Osteoblast (primary cell): ENCODE measurements around the gene MSMP. TPM values are rescaled to one million over a fixed set of nuclear protein-coding genes. Genes with fewer than 3 reads are reported as not detected.

Experiments used
- DNase-seq: peaks from one replicate; pipeline ENCODE4 v3.0.0; 2011; ENCODE audit warnings: low spot score, mixed read lengths; ENCODE audit not compliant: insufficient read length; ENCODE audit errors: missing footprints
- H2AFZ ChIP-seq: 2 replicates; pipeline ENCODE4 v1.6.0; 2011; ENCODE audit warnings: mild to moderate bottlenecking, low read length
- H3K27ac ChIP-seq: 2 replicates; pipeline ENCODE4 v1.5.1; 2011; ENCODE audit warnings: mild to moderate bottlenecking, low read depth, low read length, moderate library complexity
- H3K27me3 ChIP-seq: 2 replicates; pipeline ENCODE4 v1.6.0; 2012; ENCODE audit warnings: mild to moderate bottlenecking, control low read depth, inconsistent platforms, low read length, moderate library complexity; ENCODE audit not compliant: insufficient read depth
- H3K36me3 ChIP-seq: 2 replicates; pipeline ENCODE4 v1.5.1; 2011; ENCODE audit warnings: mild to moderate bottlenecking, low read length, control low read depth, moderate library complexity; ENCODE audit not compliant: insufficient read depth
- H3K4me1 ChIP-seq: 2 replicates; pipeline ENCODE4 v1.5.1; 2011; ENCODE audit warnings: mild to moderate bottlenecking, low read length, control low read depth, moderate library complexity; ENCODE audit not compliant: insufficient read depth
- H3K4me2 ChIP-seq: 2 replicates; pipeline ENCODE4 v1.6.0; 2011; ENCODE audit warnings: mild to moderate bottlenecking, low read length; ENCODE audit not compliant: insufficient read depth
- H3K4me3 ChIP-seq: fragments of 200-600 bp; sonication (generic); 3 replicates; pipeline ENCODE4 v1.5.1; 2012; ENCODE audit warnings: mild to moderate bottlenecking, low read length, inconsistent platforms; ENCODE audit not compliant: insufficient read depth
- H3K79me2 ChIP-seq: 2 replicates; pipeline ENCODE4 v1.6.0; 2012; ENCODE audit warnings: mild to moderate bottlenecking, low read length, control low read depth, inconsistent platforms; ENCODE audit not compliant: insufficient read depth
- H3K9me3 ChIP-seq: 2 replicates; pipeline ENCODE4 v1.5.1; 2011; ENCODE audit warnings: low read depth, low read length, control low read depth
- H4K20me1 ChIP-seq: 2 replicates; pipeline ENCODE4 v1.6.0; 2012; ENCODE audit warnings: mild to moderate bottlenecking, low read length, control low read depth; ENCODE audit not compliant: insufficient read depth
- total RNA-seq: library from RNA; depleted of rRNA; stranded (reverse); fragments of >200 nt; gene quantifications from 2 replicates; pipeline ENCODE4 v1.2.3, GENCODE V29; 2012
- TF ChIP-seq, protein P1 (sequence below): IDR thresholded peaks from 2 replicates; pipeline ENCODE4 v1.5.1; 2011; ENCODE audit warnings: mild to moderate bottlenecking, low read depth, low read length, moderate library complexity; ENCODE audit errors: extremely low read depth

MSMP gene
- total RNA-seq, 1 donor = not detected

DNA sequence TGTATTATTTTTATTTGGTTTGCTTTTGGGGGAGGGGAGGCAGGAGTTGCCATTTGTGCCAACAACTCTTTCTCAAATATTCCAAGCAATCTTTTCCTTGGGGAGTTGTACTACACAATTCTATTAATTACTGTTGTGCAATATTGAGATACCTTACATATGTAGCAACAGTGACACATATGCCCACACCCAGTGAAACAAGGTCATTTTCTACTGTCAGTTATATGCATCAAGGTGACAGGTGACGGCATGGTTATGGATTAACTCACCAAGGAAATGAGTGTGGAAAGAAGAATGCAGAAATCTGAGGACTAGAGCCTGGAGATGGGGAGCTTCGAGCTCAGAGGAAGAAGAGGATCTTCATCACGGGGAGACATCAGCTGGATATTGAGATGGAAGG, 17.9 kb upstream of the MSMP start:
- no peaks in the 10 kb centered on the region for H3K36me3 ChIP-seq
- H3K4me3 ChIP-seq = no peak overlapping the region
- peaks cover 13% of the 10 kb centered on the region for H3K4me1 ChIP-seq
- H4K20me1 ChIP-seq = no peaks in the 10 kb centered on the region
- no peak overlapping the region for H3K4me2 ChIP-seq
- TF ChIP-seq, protein P1, sequence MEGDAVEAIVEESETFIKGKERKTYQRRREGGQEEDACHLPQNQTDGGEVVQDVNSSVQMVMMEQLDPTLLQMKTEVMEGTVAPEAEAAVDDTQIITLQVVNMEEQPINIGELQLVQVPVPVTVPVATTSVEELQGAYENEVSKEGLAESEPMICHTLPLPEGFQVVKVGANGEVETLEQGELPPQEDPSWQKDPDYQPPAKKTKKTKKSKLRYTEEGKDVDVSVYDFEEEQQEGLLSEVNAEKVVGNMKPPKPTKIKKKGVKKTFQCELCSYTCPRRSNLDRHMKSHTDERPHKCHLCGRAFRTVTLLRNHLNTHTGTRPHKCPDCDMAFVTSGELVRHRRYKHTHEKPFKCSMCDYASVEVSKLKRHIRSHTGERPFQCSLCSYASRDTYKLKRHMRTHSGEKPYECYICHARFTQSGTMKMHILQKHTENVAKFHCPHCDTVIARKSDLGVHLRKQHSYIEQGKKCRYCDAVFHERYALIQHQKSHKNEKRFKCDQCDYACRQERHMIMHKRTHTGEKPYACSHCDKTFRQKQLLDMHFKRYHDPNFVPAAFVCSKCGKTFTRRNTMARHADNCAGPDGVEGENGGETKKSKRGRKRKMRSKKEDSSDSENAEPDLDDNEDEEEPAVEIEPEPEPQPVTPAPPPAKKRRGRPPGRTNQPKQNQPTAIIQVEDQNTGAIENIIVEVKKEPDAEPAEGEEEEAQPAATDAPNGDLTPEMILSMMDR = no peak
- no peak overlapping the region for H3K27ac ChIP-seq
- no peak for DNase-seq
- no peaks in the 10 kb centered on the region for H3K79me2 ChIP-seq
- peaks cover 5% of the 10 kb centered on the region for H3K27me3 ChIP-seq
- no peaks in the 10 kb centered on the region for H3K9me3 ChIP-seq
- no peak overlapping the region for H2AFZ ChIP-seq

DNA sequence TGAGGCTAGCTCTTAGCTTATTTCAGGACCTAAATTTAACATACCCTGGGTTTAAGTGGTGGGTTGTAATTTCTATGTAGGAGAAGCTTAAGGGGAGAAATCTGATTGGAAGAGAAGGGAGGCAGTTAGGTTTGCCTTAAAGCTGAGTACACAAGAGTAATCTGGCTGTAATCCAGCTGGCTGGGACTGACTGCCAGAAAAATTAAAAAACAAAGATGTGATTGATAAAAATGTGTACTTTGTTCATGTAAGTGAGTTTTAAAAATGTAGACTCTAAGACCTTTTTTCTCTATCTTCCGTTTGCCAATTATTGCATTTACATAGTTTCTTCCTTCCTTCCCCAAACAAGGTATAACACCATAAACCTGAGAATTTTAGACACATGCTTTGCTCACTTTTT, 17.5 kb upstream of the MSMP start:
- Histone ChIP-seq H3K4me2 (no peak overlapping the region), H3K27ac (no peak overlapping the region), H2AFZ (no peak overlapping the region), H3K4me1 (peaks cover 13% of the 10 kb centered on the region), H4K20me1 (no peaks in the 10 kb centered on the region), H3K36me3 (no peaks in the 10 kb centered on the region), H3K9me3 (no peaks in the 10 kb centered on the region), H3K4me3 (no peak overlapping the region), H3K79me2 (no peaks in the 10 kb centered on the region), H3K27me3 (peaks cover 5% of the 10 kb centered on the region)
- TF ChIP-seq, protein P1 = no peak
- no peak for DNase-seq

DNA sequence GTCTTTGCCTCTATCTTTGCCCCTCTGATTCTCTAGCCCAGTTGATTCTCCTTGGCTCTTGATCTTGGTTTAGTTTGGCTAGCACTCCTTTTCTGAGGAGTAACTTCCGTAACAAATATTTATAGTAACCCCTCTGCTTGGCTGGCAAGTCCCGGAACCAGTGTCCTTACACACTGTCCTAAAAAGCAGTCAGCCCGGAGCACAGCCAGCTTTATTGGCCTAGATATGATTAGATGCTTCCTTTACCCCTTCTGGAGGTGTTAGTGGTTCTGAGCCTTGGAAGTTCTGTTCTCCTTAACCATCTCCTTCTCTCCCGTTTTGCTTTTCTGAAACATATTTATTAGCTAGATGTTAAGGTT, 17.0 kb upstream of the MSMP start:
- no peaks in the 10 kb centered on the region for H3K36me3 ChIP-seq
- no peak for DNase-seq
- H3K9me3 ChIP-seq = no peaks in the 10 kb centered on the region
- peaks cover 5% of the 10 kb centered on the region for H3K27me3 ChIP-seq
- peaks cover 13% of the 10 kb centered on the region for H3K4me1 ChIP-seq
- no peak overlapping the region for H3K27ac ChIP-seq
- no peak overlapping the region for H2AFZ ChIP-seq
- no peaks in the 10 kb centered on the region for H3K79me2 ChIP-seq
- no peak overlapping the region for H3K4me3 ChIP-seq
- H3K4me2 ChIP-seq = no peak overlapping the region
- TF ChIP-seq, protein P1 = no peak
- no peaks in the 10 kb centered on the region for H4K20me1 ChIP-seq

DNA sequence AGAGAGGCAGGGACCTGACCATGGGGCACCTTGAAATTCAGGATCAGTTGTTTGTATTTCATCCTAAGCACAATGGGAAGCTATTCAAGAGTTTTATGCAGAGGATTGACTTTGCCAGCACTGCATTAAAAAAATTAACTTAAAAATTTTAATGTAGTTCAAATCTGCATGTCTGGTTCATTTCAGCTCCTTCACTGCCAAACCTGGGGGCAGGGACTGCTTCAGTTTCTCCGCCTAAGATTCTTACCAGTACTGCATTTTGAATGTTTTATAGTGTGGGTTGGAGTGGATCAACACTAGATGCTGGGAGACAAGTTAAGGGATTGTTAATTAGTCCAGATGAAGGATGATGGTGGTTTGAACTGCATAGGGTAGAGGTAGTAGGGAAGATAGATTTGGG, 15.7 kb upstream of the MSMP start:
- no peaks in the 10 kb centered on the region for H3K9me3 ChIP-seq
- no peak overlapping the region for H3K27ac ChIP-seq
- H4K20me1 ChIP-seq = no peaks in the 10 kb centered on the region
- no peak for DNase-seq
- peaks cover 13% of the 10 kb centered on the region for H3K4me1 ChIP-seq
- H3K79me2 ChIP-seq = no peaks in the 10 kb centered on the region
- no peaks in the 10 kb centered on the region for H3K36me3 ChIP-seq
- H3K4me2 ChIP-seq = no peak overlapping the region
- peaks cover 5% of the 10 kb centered on the region for H3K27me3 ChIP-seq
- H3K4me3 ChIP-seq = no peak overlapping the region
- TF ChIP-seq, protein P1 = no peak
- no peak overlapping the region for H2AFZ ChIP-seq
